SIG-M5 (cell line): ENCODE measurements around the gene BNC1.
"Not testable (repeated sequence)": the region's sequence is repeated elsewhere in the genome, so short reads cannot be mapped to it uniquely, and the experiment has no call there.

Experiments
- DNase-seq: peaks from one replicate; lab custom pipeline; 2025; lab: John Stamatoyannopoulos, UW

The BNC1 gene

GRCh38 chr15:83248151-83249029 is 36.1 kb downstream of the BNC1 start:
- DNase-seq: no peak

- DNase-seq: no peak
Measured at GRCh38 chr15:83243634-83244033, 40.8 kb downstream of the BNC1 start.

- no peak for DNase-seq
Measured at GRCh38 chr15:83230242-83230641, 54.2 kb downstream of the BNC1 start.

GRCh38 chr15:83225449-83225848 is 59.0 kb downstream of the BNC1 start:
- no peak for DNase-seq

- not testable (repeated sequence) for DNase-seq
Measured at GRCh38 chr15:83221781-83222180, 62.7 kb downstream of the BNC1 start.

GRCh38 chr15:83219026-83219425 is 65.4 kb downstream of the BNC1 start:
- DNase-seq: no peak

GRCh38 chr15:83215306-83215705 is 69.2 kb downstream of the BNC1 start:
- no peak for DNase-seq

- no peak for DNase-seq
Measured at GRCh38 chr15:83210619-83211018, 73.8 kb downstream of the BNC1 start.

GRCh38 chr15:83209333-83209732 is 75.1 kb downstream of the BNC1 start:
- DNase-seq: no peak

GRCh38 chr15:83208367-83208661 is 76.2 kb downstream of the BNC1 start:
- no peak for DNase-seq

GRCh38 chr15:83207660-83208366 is 76.7 kb downstream of the BNC1 start, which contains the start of gene HDGFL3:
TSS of gene HDGFL3 (minus strand) at chr15:83207823. CDS start at chr15:83207414, 409 bp downstream.
- no peak for DNase-seq

- no peak for DNase-seq
Measured at GRCh38 chr15:83207009-83207659, 77.3 kb downstream of the BNC1 start.

- DNase-seq: no peak
Measured at GRCh38 chr15:83206526-83207008, 77.9 kb downstream of the BNC1 start.
